GM21619 (cell line): Measurements from ENCODE around the gene MTA1.

Source experiments
- ATAC-seq: cut with Tn5 transposase; IDR thresholded peaks from one replicate; pipeline ENCODE4 v1.9.1; 2021; ENCODE audit not compliant: unreplicated experiment

The MTA1 gene

DNA sequence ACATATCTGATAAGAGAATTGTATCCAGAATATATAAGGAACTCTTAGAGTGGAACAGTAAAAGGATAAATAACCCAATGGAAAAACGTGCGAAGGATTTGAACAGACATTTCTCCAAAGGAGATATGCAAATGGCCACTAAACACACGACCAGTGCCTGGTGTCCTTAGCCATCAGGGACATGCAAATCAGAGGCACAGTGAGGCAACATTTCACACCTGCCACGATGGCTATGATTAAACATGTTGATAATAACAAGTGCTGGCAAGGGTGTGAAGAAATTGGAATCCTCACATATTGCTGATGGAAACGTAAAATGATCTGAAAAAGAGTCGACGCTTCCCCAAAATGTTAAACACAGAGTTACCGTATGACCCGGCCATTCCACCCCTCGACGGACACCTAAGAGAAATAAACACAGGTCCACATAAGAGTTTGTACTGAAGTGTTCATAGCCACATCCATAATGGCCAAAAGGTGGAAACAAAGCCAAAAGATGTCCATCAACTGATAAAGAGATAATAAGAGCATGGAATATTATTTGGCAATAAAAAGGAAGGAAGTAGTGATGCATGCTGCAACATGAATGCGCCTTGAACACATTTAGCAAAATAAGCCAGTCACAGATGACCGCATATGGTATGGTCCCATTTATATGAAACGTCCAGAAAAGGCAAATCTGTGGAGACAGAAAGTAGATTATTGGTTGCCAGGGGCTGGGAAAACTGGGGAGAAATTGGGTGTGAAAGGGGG lies 100.5 kb downstream of the MTA1 start:
- no peak for ATAC-seq
